ENCODE measurements around the gene SNX10.
A peak's percentile ranks its signal among the peaks of the same experiment; 100 is the strongest.
"Not testable (repeated sequence)": the region's sequence is repeated elsewhere in the genome, so short reads cannot be mapped to it uniquely, and the experiment has no call there.

SNX10 gene, protein sequence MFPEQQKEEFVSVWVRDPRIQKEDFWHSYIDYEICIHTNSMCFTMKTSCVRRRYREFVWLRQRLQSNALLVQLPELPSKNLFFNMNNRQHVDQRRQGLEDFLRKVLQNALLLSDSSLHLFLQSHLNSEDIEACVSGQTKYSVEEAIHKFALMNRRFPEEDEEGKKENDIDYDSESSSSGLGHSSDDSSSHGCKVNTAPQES

DNA sequence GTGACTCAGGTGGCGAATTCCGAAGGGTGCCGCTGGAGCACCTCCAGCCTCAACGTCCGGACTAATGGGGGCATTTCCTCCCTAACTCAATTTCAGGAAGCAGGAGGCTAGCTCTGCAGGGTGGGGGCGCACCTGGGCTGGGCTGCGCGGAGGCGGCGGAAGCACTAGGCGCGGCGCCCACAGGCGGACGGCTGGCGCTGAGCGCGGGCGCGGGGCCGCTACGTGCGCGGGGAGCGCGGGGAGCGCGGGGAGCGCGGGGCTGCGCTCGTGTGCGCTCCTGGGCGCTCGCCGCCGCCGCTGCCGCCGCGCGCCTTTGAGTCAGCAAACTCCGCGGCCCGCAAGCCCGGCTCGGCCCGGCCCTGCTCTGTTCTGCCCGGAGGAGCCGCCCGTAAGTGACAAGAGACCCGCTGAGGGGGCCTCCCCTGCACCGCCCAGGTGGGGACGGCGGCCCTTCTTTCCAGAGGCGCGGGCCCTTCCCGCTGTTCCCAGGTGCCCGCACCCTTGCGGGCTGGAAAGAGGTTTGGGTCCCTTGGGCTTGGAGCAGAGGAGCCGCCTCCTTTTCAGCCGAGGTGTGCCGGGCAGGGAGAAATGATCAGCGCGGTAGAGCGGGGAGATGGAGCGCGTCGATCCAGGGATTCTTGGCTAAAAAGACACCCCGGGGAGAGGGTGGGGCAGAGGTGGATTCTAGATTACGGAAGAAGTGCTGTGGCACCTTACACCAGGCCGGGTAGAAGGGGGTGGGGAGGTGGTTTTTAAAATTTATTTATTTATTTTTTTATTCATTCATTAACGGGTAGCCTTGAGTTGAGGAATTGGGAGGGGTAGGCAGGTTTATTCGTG, at the start of gene SNX10:
SNX10 (plus strand) TSS at position 164 of the 840 bp plus-strand sequence. CDS start 54,581 bp downstream, outside the sequence.
- DNase-seq (ENCODE audit: low spot score) = peak; percentile 58

GRCh38 chr7:26245150-26245549, 46.5 kb upstream of the SNX10 start:
- no peak for DNase-seq (ENCODE audit: low spot score)

GRCh38 chr7:26250239-26250638, 41.4 kb upstream of the SNX10 start:
- no peak for DNase-seq (ENCODE audit: low spot score)

DNA sequence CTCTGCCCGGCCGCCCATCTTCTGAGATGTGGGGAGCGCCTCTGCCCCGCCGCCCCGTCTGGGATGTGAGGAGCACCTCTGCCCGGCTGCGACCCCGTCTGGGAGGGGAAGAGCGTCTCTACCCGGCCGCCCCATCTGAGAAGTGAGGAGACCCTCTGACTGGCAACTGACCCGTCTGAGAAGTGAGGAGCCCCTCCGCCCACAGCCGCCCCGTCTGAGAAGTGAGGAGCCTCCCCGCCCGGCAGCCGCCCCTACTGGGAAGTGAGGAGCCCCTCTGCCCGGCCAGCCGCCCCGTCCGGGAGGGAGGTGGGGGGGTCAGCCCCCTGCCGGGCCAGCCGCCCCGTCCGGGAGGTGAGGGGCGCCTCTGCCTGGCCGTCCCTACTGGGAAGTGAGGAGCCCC, 29.8 kb upstream of the SNX10 start:
- DNase-seq (ENCODE audit: low spot score) = not testable (repeated sequence)

GRCh38 chr7:26265065-26265464, 26.6 kb upstream of the SNX10 start:
- no peak for DNase-seq (ENCODE audit: low spot score)

DNA sequence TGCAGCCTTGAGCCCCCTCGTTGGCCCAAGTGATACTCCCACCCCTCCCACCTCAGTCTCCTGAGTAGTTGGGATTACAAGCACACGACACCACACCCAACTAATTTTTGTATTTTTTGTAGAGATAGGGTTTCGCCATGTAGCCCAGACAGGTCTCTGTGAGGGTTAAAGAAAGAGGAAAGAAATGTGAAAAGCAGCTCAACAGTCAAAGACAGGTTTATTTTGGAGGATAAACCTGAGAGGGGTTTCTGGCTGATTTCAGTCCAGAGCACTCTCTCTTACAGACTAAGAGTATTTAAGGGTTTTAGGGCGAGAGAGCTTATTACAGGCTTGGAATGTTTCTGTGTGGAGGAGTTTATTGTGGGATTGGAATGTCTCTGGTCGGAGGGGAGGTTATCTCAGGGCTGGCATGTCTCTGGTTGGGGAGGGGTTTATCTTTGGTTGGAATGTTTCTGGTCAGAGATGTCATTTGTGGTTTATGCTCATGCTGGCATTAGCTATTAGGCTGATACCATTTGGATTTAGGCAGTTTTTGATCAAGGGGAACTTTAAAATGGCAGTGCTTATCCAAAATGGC, 26.1 kb upstream of the SNX10 start:
- no peak for DNase-seq (ENCODE audit: low spot score)

DNA sequence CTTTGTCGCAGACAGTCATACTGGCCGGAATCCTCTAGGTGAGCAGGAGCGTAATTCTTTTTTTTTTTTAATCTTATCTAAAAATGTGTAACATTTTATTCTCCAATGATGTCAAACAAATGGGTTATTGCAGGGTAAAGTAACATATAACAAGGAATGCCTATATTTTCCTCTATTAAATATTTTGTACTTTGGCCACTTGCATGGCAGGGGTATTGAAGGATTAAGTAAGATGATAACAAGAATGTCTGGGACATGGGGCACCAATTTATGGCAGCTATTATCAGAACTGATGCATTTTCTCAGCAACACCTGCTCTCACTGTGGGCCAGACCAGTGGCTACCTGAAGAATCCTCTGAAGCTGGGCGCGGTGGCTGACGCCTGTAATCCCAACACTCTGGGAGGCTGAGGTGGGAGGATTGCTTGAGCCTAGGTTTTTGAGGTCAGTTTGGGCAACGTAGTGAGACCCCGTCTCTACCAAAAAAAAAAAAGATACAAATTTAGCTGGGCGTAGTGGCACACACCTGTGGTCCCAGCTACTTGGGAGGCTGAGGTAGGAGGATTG, 24.0 kb upstream of the SNX10 start:
- DNase-seq (ENCODE audit: low spot score) = no peak

- no peak for DNase-seq (ENCODE audit: low spot score)
These were observed 16.4 kb upstream of the SNX10 start for GRCh38 chr7:26275213-26275612.

DNA sequence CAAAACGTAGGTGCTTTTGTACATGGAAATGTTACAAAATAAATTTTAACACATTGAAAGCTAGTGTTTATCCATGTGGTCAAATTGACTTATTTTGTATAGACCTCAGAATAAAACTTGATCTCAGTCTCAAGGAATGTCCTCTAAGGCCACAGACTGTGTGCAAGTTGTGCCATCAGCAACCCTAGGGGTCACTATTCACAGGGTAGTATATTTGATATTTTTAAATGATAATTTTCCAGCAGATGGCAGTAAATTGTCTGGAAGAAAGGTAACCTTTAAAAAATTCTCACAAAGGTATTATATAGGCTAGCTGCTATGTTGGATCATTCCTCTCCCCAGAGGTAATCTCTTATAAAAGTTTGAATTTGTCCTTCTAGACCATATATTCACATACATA, 12.9 kb upstream of the SNX10 start:
- DNase-seq (ENCODE audit: low spot score) = no peak

DNA sequence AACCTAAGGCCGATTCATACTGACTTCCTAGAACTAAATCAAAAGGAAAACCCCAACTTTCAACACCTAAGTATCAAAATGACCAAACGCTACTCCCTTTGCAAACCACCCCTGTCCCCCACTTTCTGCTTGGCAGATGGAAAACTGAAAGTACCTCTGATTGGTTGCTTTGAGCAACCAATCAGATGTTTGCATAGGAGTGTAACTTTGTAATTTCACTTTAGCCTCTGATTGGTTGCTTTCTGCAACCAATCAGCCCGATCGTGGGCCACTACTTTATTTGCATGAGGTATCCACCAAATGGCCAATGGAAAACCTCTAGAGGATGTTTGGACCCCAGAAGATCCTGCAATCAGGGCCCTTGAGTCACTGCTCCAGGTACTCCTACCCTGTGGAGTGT, 12.3 kb upstream of the SNX10 start:
- no peak for DNase-seq (ENCODE audit: low spot score)

DNA sequence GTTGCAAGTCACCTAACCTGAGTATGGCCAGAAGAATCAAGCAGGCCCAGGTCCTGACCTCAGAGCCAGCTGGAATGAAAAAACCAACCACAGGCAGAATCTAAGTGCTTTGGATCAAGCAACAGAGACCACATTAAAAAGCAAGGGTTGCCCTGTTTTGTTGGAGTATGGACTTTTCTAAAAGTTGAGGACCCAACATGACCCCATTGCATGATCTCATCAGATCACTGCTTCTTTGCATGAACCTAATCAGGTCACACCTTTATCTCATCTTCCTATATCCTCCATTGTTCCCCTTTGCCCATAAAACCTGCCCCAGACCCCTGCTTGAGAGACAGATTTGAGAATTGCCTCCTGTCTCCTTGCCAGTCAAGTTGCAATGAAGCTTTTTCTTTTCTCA, 11.6 kb upstream of the SNX10 start:
- no peak for DNase-seq (ENCODE audit: low spot score)

DNA sequence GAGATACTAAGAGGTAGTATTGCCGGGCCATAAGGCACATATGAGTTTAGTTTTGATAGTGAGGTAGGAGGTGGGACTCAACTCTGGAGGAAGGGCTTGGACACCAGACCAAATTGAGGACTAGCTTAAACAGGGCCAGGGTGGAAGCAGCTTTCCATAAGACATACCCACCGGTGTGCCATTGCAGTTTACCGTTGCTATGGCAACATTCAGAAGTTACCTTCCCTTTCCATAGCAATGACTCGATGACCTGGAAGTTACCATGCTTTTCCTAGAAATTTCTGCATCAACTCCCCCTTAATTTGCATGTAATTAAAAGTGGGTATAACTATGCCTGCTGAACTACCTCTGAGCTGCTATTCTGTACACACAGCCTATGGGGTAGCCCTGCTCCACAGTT, 10.9 kb upstream of the SNX10 start:
- DNase-seq (ENCODE audit: low spot score) = no peak

- DNase-seq (ENCODE audit: low spot score) = no peak
These were observed 7.2 kb upstream of the SNX10 start for GRCh38 chr7:26284477-26284876.

- DNase-seq (ENCODE audit: low spot score) = no peak
These were observed 6.5 kb upstream of the SNX10 start for GRCh38 chr7:26284995-26285632.

- no peak for DNase-seq (ENCODE audit: low spot score)
These were observed 5.5 kb upstream of the SNX10 start for GRCh38 chr7:26286157-26286556.

DNA sequence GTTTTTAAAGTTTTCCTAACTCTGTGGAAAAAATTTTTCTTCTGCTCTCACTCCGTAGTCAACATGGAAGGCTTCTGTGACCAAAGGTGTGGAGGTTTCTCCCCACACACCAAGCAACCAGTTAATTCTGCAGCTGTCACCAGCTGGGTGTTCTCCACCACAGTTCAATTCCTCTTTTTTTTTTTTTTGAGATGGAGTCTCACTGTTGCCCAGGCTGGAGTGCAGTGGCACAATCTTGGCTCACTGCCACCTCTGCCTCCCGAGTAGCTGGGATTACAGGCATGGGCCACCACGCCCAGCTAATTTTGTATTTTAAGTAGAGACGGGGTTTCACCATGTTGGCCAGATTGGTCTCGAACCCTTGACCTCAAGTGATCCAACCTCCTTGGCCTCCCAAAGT, 3.5 kb upstream of the SNX10 start:
- DNase-seq (ENCODE audit: low spot score) = not testable (repeated sequence)

- DNase-seq (ENCODE audit: low spot score) = no peak
These were observed 411 bp upstream of the SNX10 start for GRCh38 chr7:26291251-26291650.

DNA sequence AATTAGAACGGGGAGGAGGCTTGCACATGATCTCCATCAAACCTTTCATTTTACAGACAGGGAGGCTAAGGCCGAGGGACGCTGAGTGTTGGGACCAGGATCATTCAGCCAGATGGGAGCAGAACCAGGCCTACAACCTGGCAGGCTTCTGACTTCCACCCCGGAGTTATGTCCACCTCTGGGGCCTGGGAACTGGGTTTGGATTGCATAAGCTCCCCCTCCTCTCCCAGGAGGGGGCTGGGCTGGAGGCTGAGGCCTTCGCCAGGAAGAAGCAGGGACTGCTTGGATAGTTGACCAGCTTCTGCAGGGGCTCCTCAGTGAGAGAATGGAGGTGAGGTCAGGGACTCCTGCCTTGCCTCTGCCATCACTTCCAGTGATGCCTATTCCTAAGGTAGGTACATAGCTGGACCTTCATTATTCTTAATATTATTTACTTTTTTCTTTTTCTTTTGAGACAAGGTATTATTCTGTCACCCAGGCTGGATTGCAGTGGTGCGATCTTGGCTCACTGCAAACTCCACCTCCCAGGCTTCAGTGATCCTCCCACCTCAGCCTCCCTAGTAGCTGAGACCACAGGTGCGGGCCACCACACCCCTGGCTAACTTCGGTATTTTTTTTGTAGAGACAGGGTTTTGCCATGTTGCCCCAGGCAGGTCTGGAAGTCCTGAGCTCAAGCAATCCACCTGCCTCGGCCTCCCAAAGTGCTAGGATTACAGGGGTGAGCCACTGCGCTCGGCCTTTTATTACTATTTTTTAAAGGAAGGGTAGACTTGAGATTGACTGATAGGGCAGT, 1.3 kb downstream of the SNX10 start:
- DNase-seq (ENCODE audit: low spot score) = no peak

DNA sequence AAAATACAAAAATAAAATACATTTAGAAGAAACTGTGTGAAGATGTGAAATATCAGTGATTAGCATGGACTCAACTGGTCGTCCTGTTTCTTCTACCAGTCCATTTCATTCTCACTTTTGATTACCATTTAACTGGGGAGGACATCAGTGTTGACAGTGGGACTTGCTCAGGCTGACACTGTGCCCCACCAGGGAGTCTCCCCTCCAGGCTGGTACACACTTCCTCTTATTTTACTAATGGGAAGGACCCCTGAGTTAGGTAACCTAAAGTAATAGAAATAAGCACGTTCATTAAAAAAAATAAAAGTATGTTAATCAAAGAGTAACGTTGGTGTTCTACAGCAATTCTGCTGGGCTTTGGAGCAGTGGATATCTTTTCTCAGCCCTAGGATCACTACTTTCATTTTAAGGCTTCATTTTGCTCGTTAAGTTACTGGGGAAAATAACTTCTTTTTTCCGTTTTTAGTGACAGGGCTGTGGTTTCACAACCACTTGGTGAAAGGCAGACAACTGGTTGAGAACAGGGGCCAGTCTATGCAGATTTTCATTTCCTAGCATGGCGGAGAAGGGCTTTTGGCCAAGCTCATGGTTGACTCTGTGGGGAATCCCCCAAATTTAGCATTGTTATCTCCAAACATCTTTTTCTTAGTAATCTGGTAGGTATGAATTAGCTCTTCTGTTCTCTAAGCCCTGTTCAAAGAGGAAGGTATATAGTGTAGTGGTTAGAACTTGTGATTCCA, 2.1 kb downstream of the SNX10 start:
- no peak for DNase-seq (ENCODE audit: low spot score)

GRCh38 chr7:26295015-26295414, 3.4 kb downstream of the SNX10 start:
- DNase-seq (ENCODE audit: low spot score) = no peak

DNA sequence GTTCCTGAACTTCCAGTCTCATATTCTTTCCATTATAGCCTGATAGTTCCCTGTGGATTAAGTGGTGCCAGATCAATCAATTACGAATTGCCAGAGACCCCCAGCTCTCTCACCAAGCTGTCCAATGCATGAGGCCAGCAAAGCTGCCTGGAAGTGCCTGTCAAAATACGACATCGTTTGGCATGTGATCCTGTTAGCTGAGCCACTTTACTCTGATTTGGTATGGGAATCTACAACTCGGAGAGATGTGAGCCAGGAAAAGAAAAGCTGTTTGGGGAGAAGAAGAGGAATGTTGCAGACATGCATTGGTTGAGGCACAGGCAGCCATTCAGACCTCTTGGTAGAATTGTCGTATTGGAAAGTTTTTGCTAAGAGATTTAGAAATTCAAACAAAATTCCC, 3.9 kb downstream of the SNX10 start:
- no peak for DNase-seq (ENCODE audit: low spot score)

Data from Ammon's horn (tissue), 1 donor.